HEK293 (cell line): ENCODE measurements around the gene CTTN.

ENCODE experiments used
- CTCF ChIA-PET: fragments of 350-600 bp; formaldehyde crosslinking; extraction: SDS; loops from one replicate; lab custom pipeline; 2021; ENCODE audit warnings: antibody characterized with exemption; lab: Yijun Ruan, JAX
- POLR2A ChIA-PET: fragments of 300-600 bp; formaldehyde crosslinking; extraction: SDS; loops from one replicate; lab custom pipeline; 2020; ENCODE audit warnings: antibody characterized with exemption, inconsistent platforms; lab: Yijun Ruan, JAX
- H3K27ac ChIP-seq: fragments of 200-500 bp; sonication (Bioruptor generic); 2 replicates; pipeline ENCODE4 v1.5.1; 2014; ENCODE audit warnings: low read depth, low read length, control low read depth, inconsistent platforms; ENCODE audit errors: extremely low read depth
- H3K36me3 ChIP-seq, 2 experiments: fragments of 200-500 bp in 1 of 2; sonication (Bioruptor generic) in 1 of 2; 1 replicate in 1 of 2; 2 replicates in 1 of 2; pipeline ENCODE4 v1.5.1; 2014 to 2017; ENCODE audit warnings: inconsistent platforms in 2 of 2, low read length in 2 of 2; ENCODE audit not compliant: control insufficient read depth in 2 of 2, insufficient read depth in 1 of 2
- H3K4me1 ChIP-seq: fragments of 200-500 bp; sonication (Bioruptor generic); 2 replicates; pipeline ENCODE4 v1.5.1; 2014; ENCODE audit warnings: mild to moderate bottlenecking, low read length, inconsistent platforms; ENCODE audit not compliant: control insufficient read depth, insufficient read depth
- H3K4me3 ChIP-seq: 2 replicates; pipeline ENCODE4 v1.5.1; 2011; ENCODE audit warnings: low read depth, mild to moderate bottlenecking, control low read depth, low read length, moderate library complexity
- H3K9me3 ChIP-seq: fragments of 200-500 bp; sonication (Bioruptor generic); 2 replicates; pipeline ENCODE4 v1.5.1; 2014; ENCODE audit warnings: low read depth, low read length, inconsistent platforms; ENCODE audit not compliant: control insufficient read depth, insufficient read depth
- GLIS2 ChIP-seq: fragments of 450-650 bp; formaldehyde crosslinking; IDR thresholded peaks from 2 replicates; pipeline ENCODE4 v1.5.1; 2016; ENCODE audit warnings: missing biosample characterization, missing genetic modification characterization
- TSHZ1 ChIP-seq: fragments of 450-650 bp; formaldehyde crosslinking; IDR thresholded peaks from 2 replicates; pipeline ENCODE4 v1.5.1; 2016; ENCODE audit warnings: missing biosample characterization, missing genetic modification characterization, borderline replicate concordance
- ZBTB6 ChIP-seq: fragments of 450-650 bp; formaldehyde crosslinking; IDR thresholded peaks from 2 replicates; pipeline ENCODE4 v1.5.1; 2017; ENCODE audit warnings: missing biosample characterization, missing genetic modification characterization
- ZIC2 ChIP-seq: fragments of 450-650 bp; formaldehyde crosslinking; IDR thresholded peaks from 2 replicates; pipeline ENCODE4 v1.5.1; 2016; ENCODE audit warnings: missing biosample characterization, missing genetic modification characterization
- ZNF133 ChIP-seq: fragments of 450-650 bp; formaldehyde crosslinking; IDR thresholded peaks from 2 replicates; pipeline ENCODE4 v1.5.1; 2016; ENCODE audit warnings: missing biosample characterization, missing genetic modification characterization
- ZNF175 ChIP-seq: fragments of 450-650 bp; formaldehyde crosslinking; IDR thresholded peaks from 2 replicates; pipeline ENCODE4 v1.5.1; 2016; ENCODE audit warnings: missing biosample characterization, missing genetic modification characterization
- ZNF19 ChIP-seq: fragments of 450-650 bp; formaldehyde crosslinking; IDR thresholded peaks from 2 replicates; pipeline ENCODE4; 2016; ENCODE audit warnings: missing biosample characterization, missing genetic modification characterization, low read depth
- ZNF341 ChIP-seq: fragments of 450-650 bp; formaldehyde crosslinking; IDR thresholded peaks from 2 replicates; pipeline ENCODE4; 2016; ENCODE audit warnings: low read depth, missing biosample characterization, missing genetic modification characterization
- ZNF404 ChIP-seq: fragments of 450-650 bp; formaldehyde crosslinking; IDR thresholded peaks from 2 replicates; pipeline ENCODE4 v1.5.1; 2017; ENCODE audit warnings: missing biosample characterization, missing genetic modification characterization
- ZNF518A ChIP-seq: fragments of 450-650 bp; formaldehyde crosslinking; conservative IDR thresholded peaks from 2 replicates; pipeline ENCODE4 v1.5.1; 2016; ENCODE audit warnings: low read depth, missing biosample characterization, missing genetic modification characterization
- ZNF521 ChIP-seq: fragments of 450-650 bp; formaldehyde crosslinking; IDR thresholded peaks from 2 replicates; pipeline ENCODE4 v1.5.1; 2017; ENCODE audit warnings: missing biosample characterization, mild to moderate bottlenecking, missing genetic modification characterization
- ZNF692 ChIP-seq: fragments of 450-650 bp; formaldehyde crosslinking; IDR thresholded peaks from 2 replicates; pipeline ENCODE4 v1.5.1; 2016; ENCODE audit warnings: missing biosample characterization, missing genetic modification characterization

CTTN gene

GRCh38 chr11:70394211-70394950 is 3.9 kb upstream of the CTTN start:
- no peak overlapping the region for H3K4me3 ChIP-seq
- ChIA-PET CTCF (no interaction called here), POLR2A (interaction anchor here (0.5 kb wide), 1 partner anchor 89 kb away, joined by 4 read pairs; no protein-coding TSS in a partner anchor)
- no peaks in the 10 kb centered on the region for H3K9me3 ChIP-seq
- peaks cover 0 to 26% of the 10 kb centered on the region in 2 experiments; a peak in 2 of 3 replicates for H3K36me3 ChIP-seq
- H3K4me1 ChIP-seq: no peaks in the 10 kb centered on the region
- TF ChIP-seq ZNF133 (tag by site-specific recombination) (no peak), ZIC2 (tag by site-specific recombination) (no peak), ZBTB6 (no peak), GLIS2 (no peak), TSHZ1 (no peak), ZNF175 (tag by site-specific recombination) (no peak), ZNF518A (tag by site-specific recombination) (no peak), ZNF521 (tag by site-specific recombination) (no peak), ZNF404 (tag by site-specific recombination) (no peak), ZNF341 (tag by site-specific recombination) (no peak), ZNF692 (tag by site-specific recombination) (no peak), ZNF19 (tag by site-specific recombination) (no peak)
- no peak overlapping the region for H3K27ac ChIP-seq
